GM12874 (cell line): ENCODE results near the gene NUDCD2.

Source experiments
- CTCF ChIP-seq: IDR thresholded peaks from 2 replicates; pipeline ENCODE4 v1.5.1; 2011; ENCODE audit warnings: low read depth, mild to moderate bottlenecking, control low read depth, low read length, moderate library complexity; ENCODE audit not compliant: insufficient read depth

The NUDCD2 gene

DNA sequence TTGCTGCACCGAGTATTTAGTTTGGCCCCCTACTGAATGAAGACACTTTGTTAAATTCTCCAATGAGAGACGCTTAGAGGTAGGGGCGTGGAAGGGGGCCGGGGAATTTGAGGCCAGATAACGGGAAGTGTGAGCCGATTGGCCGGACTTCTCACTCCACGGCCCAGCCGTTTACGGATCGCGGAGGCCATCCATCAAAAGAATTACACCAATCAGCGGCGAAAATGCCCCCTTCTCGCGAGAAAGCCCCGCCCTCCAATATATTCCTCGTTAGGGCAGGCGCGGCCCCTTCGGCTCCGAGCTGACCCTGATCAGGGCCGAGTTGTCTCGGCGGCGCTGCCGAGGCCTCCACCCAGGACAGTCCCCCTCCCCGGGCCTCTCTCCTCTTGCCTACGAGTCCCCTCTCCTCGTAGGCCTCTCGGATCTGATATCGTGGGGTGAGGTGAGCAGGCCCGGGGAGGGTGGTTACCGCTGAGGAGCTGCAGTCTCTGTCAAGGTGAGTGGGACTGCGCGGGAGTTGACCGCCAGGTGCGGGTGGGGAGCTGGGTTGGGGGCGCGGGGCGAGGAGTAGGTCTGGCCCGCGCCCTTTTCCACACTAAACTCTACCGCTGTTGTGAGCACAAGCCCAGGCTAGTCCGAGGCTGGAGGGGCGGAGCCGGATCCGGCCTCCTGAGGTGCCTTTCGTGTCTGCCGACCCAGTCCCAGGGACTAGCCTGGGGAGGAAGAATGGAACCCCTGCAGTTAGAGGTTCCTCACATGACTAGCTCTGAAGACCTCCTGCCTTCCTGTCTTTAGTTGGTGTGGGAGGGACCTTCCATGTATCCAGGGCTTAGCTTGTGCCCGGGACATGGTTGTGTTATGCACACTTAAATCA is 22.4 kb downstream of the NUDCD2 start, which contains the start of gene CCNG1:
CCNG1 (plus strand) TSS at position 287 of the 874 bp plus-strand sequence. CDS start 1,662 bp downstream, outside the sequence.
- TF ChIP-seq CTCF = no peak

GRCh38 chr5:163437011-163437308 is 22.9 kb downstream of the NUDCD2 start:
- no peak for TF ChIP-seq CTCF

DNA sequence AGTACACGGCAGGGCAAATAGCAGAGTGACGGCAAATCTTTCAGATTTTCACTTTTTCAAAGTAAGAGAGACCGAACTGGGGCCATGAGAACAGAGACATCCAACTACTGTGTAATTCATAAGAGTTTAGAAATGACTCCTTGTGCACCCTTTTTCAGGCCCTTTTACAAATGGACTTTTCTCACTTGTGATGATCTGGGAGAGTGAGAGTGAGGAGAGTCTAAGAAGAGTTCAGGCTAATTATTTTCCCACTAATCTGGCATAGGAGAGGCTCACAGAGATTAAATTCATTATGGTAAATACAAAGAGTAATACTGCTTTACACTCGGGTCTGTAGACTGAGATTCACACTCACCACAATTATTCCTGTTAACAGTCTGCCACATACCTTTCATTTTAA is 23.4 kb downstream of the NUDCD2 start:
- TF ChIP-seq CTCF = no peak

GRCh38 chr5:163434401-163434866 is 25.5 kb downstream of the NUDCD2 start:
- no peak for TF ChIP-seq CTCF

- no peak for TF ChIP-seq CTCF
Observed at GRCh38 chr5:163433271-163433670, 26.6 kb downstream of the NUDCD2 start.

- no peak for TF ChIP-seq CTCF
Observed at GRCh38 chr5:163432544-163432943, 27.4 kb downstream of the NUDCD2 start.

GRCh38 chr5:163424836-163425235 is 35.1 kb downstream of the NUDCD2 start:
- TF ChIP-seq CTCF = no peak
